ENCODE data around the gene ALPL.

Gene ALPL

GRCh38 chr1:21575351-21575942 lies 66.2 kb downstream of the ALPL start:
- Histone ChIP-seq H3K36me3 (ENCODE audit: low read depth) (no peaks in the 10 kb centered on the region), H3K27ac (ENCODE audit: poor library complexity, severe bottlenecking) (no peak overlapping the region), H3K27me3 (ENCODE audit: insufficient read depth, poor library complexity, severe bottlenecking) (no peaks in the 10 kb centered on the region), H3K4me1 (ENCODE audit: insufficient read depth, poor library complexity, severe bottlenecking) (peaks cover 2% of the 10 kb centered on the region), H3K9me3 (ENCODE audit: severe bottlenecking) (no peaks in the 10 kb centered on the region), H3K4me3 (ENCODE audit: severe bottlenecking) (no peak overlapping the region)
- DNase-seq (ENCODE audit: low spot score) (no peak), ATAC-seq (ENCODE audit: low read depth) (no peak)
- no peak for TF ChIP-seq CTCF (IDR thresholded peaks at IDR 0.05; ENCODE audit: poor library complexity, severe bottlenecking)

- Histone ChIP-seq H3K27ac (ENCODE audit: poor library complexity, severe bottlenecking) (no peak overlapping the region), H3K4me1 (ENCODE audit: insufficient read depth, poor library complexity, severe bottlenecking) (peaks cover 2% of the 10 kb centered on the region)
Measured at GRCh38 chr1:21576031-21576797, 67.0 kb downstream of the ALPL start.

GRCh38 chr1:21576798-21577187 lies 67.6 kb downstream of the ALPL start:
- no peak overlapping the region for H3K4me3 ChIP-seq (ENCODE audit: severe bottlenecking)
- no peak overlapping the region for H3K27ac ChIP-seq (ENCODE audit: poor library complexity, severe bottlenecking)
- H3K4me1 ChIP-seq (ENCODE audit: insufficient read depth, poor library complexity, severe bottlenecking): peaks cover 2% of the 10 kb centered on the region
- no peak for TF ChIP-seq CTCF (IDR thresholded peaks at IDR 0.05; ENCODE audit: poor library complexity, severe bottlenecking)
- H3K27me3 ChIP-seq (ENCODE audit: insufficient read depth, poor library complexity, severe bottlenecking): no peaks in the 10 kb centered on the region
- H3K9me3 ChIP-seq (ENCODE audit: severe bottlenecking): no peaks in the 10 kb centered on the region
- ATAC-seq (ENCODE audit: low read depth) (no peak), DNase-seq (ENCODE audit: low spot score) (no peak)
- no peaks in the 10 kb centered on the region for H3K36me3 ChIP-seq (ENCODE audit: low read depth)

More at GRCh38 chr1:21576031-21576797, 67.0 kb downstream of the ALPL start:
- ATAC-seq (ENCODE audit: low read depth): no peak
- no peak for DNase-seq (ENCODE audit: low spot score)
- TF ChIP-seq CTCF (IDR thresholded peaks at IDR 0.05; ENCODE audit: poor library complexity, severe bottlenecking): no peak
- Histone ChIP-seq H3K27me3 (ENCODE audit: insufficient read depth, poor library complexity, severe bottlenecking) (no peaks in the 10 kb centered on the region), H3K4me3 (ENCODE audit: severe bottlenecking) (no peak overlapping the region), H3K9me3 (ENCODE audit: severe bottlenecking) (no peaks in the 10 kb centered on the region), H3K36me3 (ENCODE audit: low read depth) (no peaks in the 10 kb centered on the region)

- H3K36me3 ChIP-seq (ENCODE audit: low read depth): no peaks in the 10 kb centered on the region
- ATAC-seq (ENCODE audit: low read depth): no peak
Measured at GRCh38 chr1:21577324-21577723, 68.1 kb downstream of the ALPL start.

More at GRCh38 chr1:21577324-21577723, 68.1 kb downstream of the ALPL start:
- no peak for DNase-seq (ENCODE audit: low spot score)
- H3K27ac ChIP-seq (ENCODE audit: poor library complexity, severe bottlenecking): no peak overlapping the region
- TF ChIP-seq CTCF (IDR thresholded peaks at IDR 0.05; ENCODE audit: poor library complexity, severe bottlenecking): no peak
- no peak overlapping the region for H3K4me3 ChIP-seq (ENCODE audit: severe bottlenecking)
- no peaks in the 10 kb centered on the region for H3K9me3 ChIP-seq (ENCODE audit: severe bottlenecking)
- no peaks in the 10 kb centered on the region for H3K27me3 ChIP-seq (ENCODE audit: insufficient read depth, poor library complexity, severe bottlenecking)
- H3K4me1 ChIP-seq (ENCODE audit: insufficient read depth, poor library complexity, severe bottlenecking): peaks cover 2% of the 10 kb centered on the region
